Fibroblast of upper back skin (primary cell): ENCODE results near the gene AADAT.
"Not testable (repeated sequence)": the region's sequence is repeated elsewhere in the genome, so short reads cannot be mapped to it uniquely, and the experiment has no call there.

Experiments
- DNase-seq: peaks from one replicate; pipeline ENCODE4 v3.0.0-alpha.2; 2013

The AADAT gene

GRCh38 chr4:170089668-170090351 is at the start of gene AADAT:
TSS of gene AADAT (minus strand) at chr4:170089956. CDS start at chr4:170089690, 266 bp downstream.
- peak; percentile 80 for DNase-seq

GRCh38 chr4:170138580-170139194 is 48.9 kb upstream of the AADAT start:
- peak; percentile 79 for DNase-seq

GRCh38 chr4:170137927-170138326 is 48.2 kb upstream of the AADAT start:
- no peak for DNase-seq

GRCh38 chr4:170137466-170137865 is 47.7 kb upstream of the AADAT start:
- no peak for DNase-seq

- no peak for DNase-seq
These were observed 45.1 kb upstream of the AADAT start for GRCh38 chr4:170134821-170135220.

- no peak for DNase-seq
These were observed 38.6 kb upstream of the AADAT start for GRCh38 chr4:170128219-170128804.

GRCh38 chr4:170127758-170128157 is 38.0 kb upstream of the AADAT start:
- no peak for DNase-seq

- no peak for DNase-seq
These were observed 34.6 kb upstream of the AADAT start for GRCh38 chr4:170124406-170124805.

- DNase-seq = no peak
These were observed 32.5 kb upstream of the AADAT start for GRCh38 chr4:170122252-170122651.

GRCh38 chr4:170114636-170115035 is 24.9 kb upstream of the AADAT start:
- DNase-seq = no peak

- not testable (repeated sequence) for DNase-seq
These were observed 24.4 kb upstream of the AADAT start for GRCh38 chr4:170114183-170114582.

- no peak for DNase-seq
These were observed 21.8 kb upstream of the AADAT start for GRCh38 chr4:170111546-170111945.

- no peak for DNase-seq
These were observed 21.3 kb upstream of the AADAT start for GRCh38 chr4:170111085-170111484.

- no peak for DNase-seq
These were observed 20.5 kb upstream of the AADAT start for GRCh38 chr4:170110285-170110672.

GRCh38 chr4:170109586-170110284 is 20.0 kb upstream of the AADAT start:
- DNase-seq = peak; percentile 86

GRCh38 chr4:170106900-170107299 is 17.1 kb upstream of the AADAT start:
- no peak for DNase-seq

- DNase-seq = no peak
These were observed 12.7 kb upstream of the AADAT start for GRCh38 chr4:170102426-170102825.

GRCh38 chr4:170098171-170098570 is 8.4 kb upstream of the AADAT start:
- DNase-seq = not testable (repeated sequence)

GRCh38 chr4:170097681-170098080 is 7.9 kb upstream of the AADAT start:
- no peak for DNase-seq

- DNase-seq = peak; percentile 20
These were observed 4.3 kb upstream of the AADAT start for GRCh38 chr4:170093973-170094535.

- no peak for DNase-seq
These were observed 1.4 kb upstream of the AADAT start for GRCh38 chr4:170091069-170091696.

GRCh38 chr4:170090352-170091052 is 746 bp upstream of the AADAT start:
- DNase-seq = peak; percentile 63
